Measurements from ENCODE around the gene ZNF326.
"Not testable (repeated sequence)": the region's sequence is repeated elsewhere in the genome, so short reads cannot be mapped to it uniquely, and the experiment has no call there.

The ZNF326 gene

GRCh38 chr1:89990976-89991831 is 3.7 kb upstream of the ZNF326 start:
- H3K36me3 ChIP-seq: peaks cover 7% of the 10 kb centered on the region; the same call in 1 of the 2 replicates
- DNase-seq: peak; percentile 65
- H3K9me3 ChIP-seq (ENCODE audit: severe bottlenecking): no peaks in the 10 kb centered on the region
- no peak for TF ChIP-seq CTCF (IDR thresholded peaks at IDR 0.05; ENCODE audit: low read depth, low read length)
- peak overlapping the region; percentile 3; the same call in 1 of the 2 replicates for H3K4me3 ChIP-seq (ENCODE audit: low read depth, low read length)
- H3K27ac ChIP-seq: peak overlapping the region; percentile 56
- H3K27me3 ChIP-seq (ENCODE audit: insufficient read depth, low read depth, severe bottlenecking): no peaks in the 10 kb centered on the region

- no peak overlapping the region for H3K4me3 ChIP-seq (ENCODE audit: low read depth, low read length)
- no peak for TF ChIP-seq CTCF (IDR thresholded peaks at IDR 0.05; ENCODE audit: low read depth, low read length)
- no peaks in the 10 kb centered on the region for H3K27me3 ChIP-seq (ENCODE audit: insufficient read depth, low read depth, severe bottlenecking)
- H3K27ac ChIP-seq: no peak overlapping the region
- H3K36me3 ChIP-seq: peaks cover 17% of the 10 kb centered on the region
- H3K9me3 ChIP-seq (ENCODE audit: severe bottlenecking): no peaks in the 10 kb centered on the region
- DNase-seq: no peak
Observed at GRCh38 chr1:89993541-89993940, 1.4 kb upstream of the ZNF326 start.

- Histone ChIP-seq H3K9me3 (ENCODE audit: severe bottlenecking) (no peaks in the 10 kb centered on the region), H3K36me3 (peaks cover 21% of the 10 kb centered on the region), H3K27me3 (ENCODE audit: insufficient read depth, low read depth, severe bottlenecking) (no peaks in the 10 kb centered on the region), H3K4me3 (ENCODE audit: low read depth, low read length) (peak overlapping the region; percentile 47), H3K27ac (peak overlapping the region; percentile 94)
- no peak for TF ChIP-seq CTCF (IDR thresholded peaks at IDR 0.05; ENCODE audit: low read depth, low read length)
- DNase-seq: no peak
Observed at GRCh38 chr1:89994231-89994804, 592 bp upstream of the ZNF326 start.

GRCh38 chr1:89995598-89996449 is 914 bp downstream of the ZNF326 start:
- TF ChIP-seq CTCF (IDR thresholded peaks at IDR 0.05; ENCODE audit: low read depth, low read length): no peak
- H3K36me3 ChIP-seq: peaks cover 36% of the 10 kb centered on the region
- DNase-seq: no peak
- H3K27ac ChIP-seq: peak overlapping the region; percentile 94
- no peaks in the 10 kb centered on the region for H3K9me3 ChIP-seq (ENCODE audit: severe bottlenecking)
- H3K27me3 ChIP-seq (ENCODE audit: insufficient read depth, low read depth, severe bottlenecking): no peaks in the 10 kb centered on the region
- peak overlapping the region; percentile 66 for H3K4me3 ChIP-seq (ENCODE audit: low read depth, low read length)

GRCh38 chr1:89996450-89997110 is 1.7 kb downstream of the ZNF326 start:
- no peak for DNase-seq
- no peak for TF ChIP-seq CTCF (IDR thresholded peaks at IDR 0.05; ENCODE audit: low read depth, low read length)
- peak overlapping the region; percentile 66 for H3K4me3 ChIP-seq (ENCODE audit: low read depth, low read length)
- peaks cover 40% of the 10 kb centered on the region for H3K36me3 ChIP-seq
- no peaks in the 10 kb centered on the region for H3K9me3 ChIP-seq (ENCODE audit: severe bottlenecking)
- peak overlapping the region; percentile 94 for H3K27ac ChIP-seq
- no peaks in the 10 kb centered on the region for H3K27me3 ChIP-seq (ENCODE audit: insufficient read depth, low read depth, severe bottlenecking)

- not testable (repeated sequence) for DNase-seq; H3K27ac ChIP-seq; H3K9me3 ChIP-seq (ENCODE audit: severe bottlenecking); H3K27me3 ChIP-seq (ENCODE audit: insufficient read depth, low read depth, severe bottlenecking)
- Histone ChIP-seq H3K36me3 (peaks cover 42% of the 10 kb centered on the region), H3K4me3 (ENCODE audit: low read depth, low read length) (peak overlapping the region; percentile 66)
Observed at GRCh38 chr1:89997152-89997551, 2.2 kb downstream of the ZNF326 start.
